Ectodermal cell (in vitro differentiated cells): ENCODE data around the gene MCTP1.
"Not testable (repeated sequence)": the region's sequence is repeated elsewhere in the genome, so short reads cannot be mapped to it uniquely, and the experiment has no call there.

Experiments used
- H3K27ac ChIP-seq: 2 replicates; pipeline ENCODE4 v1.7.0; 2013; ENCODE audit warnings: mild to moderate bottlenecking, low read depth, low read length; ENCODE audit not compliant: insufficient read depth, poor library complexity, severe bottlenecking
- H3K27me3 ChIP-seq: 2 replicates; pipeline ENCODE4 v1.7.0; 2013; ENCODE audit warnings: mild to moderate bottlenecking, low read length; ENCODE audit not compliant: insufficient read depth, control insufficient read depth, poor library complexity, severe bottlenecking
- H3K36me3 ChIP-seq: one replicate; pipeline ENCODE4 v1.7.0; 2013; ENCODE audit warnings: low read length; ENCODE audit not compliant: control insufficient read depth, insufficient read depth
- H3K4me1 ChIP-seq: one replicate; pipeline ENCODE4 v1.7.0; 2013; ENCODE audit warnings: low read length; ENCODE audit not compliant: control insufficient read depth, insufficient read depth
- H3K4me3 ChIP-seq: 2 replicates; pipeline ENCODE4 v1.7.0; 2013; ENCODE audit warnings: low read depth, low read length, control low read depth; ENCODE audit not compliant: insufficient read depth
- H3K9me3 ChIP-seq: 2 replicates; pipeline ENCODE4 v1.7.0; 2013; ENCODE audit warnings: mild to moderate bottlenecking, low read length, moderate library complexity; ENCODE audit not compliant: control insufficient read depth
- WGBS, 2 experiments: methylation state at CpG; one replicate each; pipeline ENCODE4 v1.1.7; 2013; ENCODE audit warnings: missing lambda C conversion rate in 2 of 2; 5-methylcytosine and 5-hydroxymethylcytosine counted together

MCTP1 gene

GRCh38 chr5:95224701-95225459 lies 60.0 kb downstream of the MCTP1 start:
- H3K9me3 ChIP-seq, result no peaks in the 10 kb centered on the region
- no peaks in the 10 kb centered on the region for H3K36me3 ChIP-seq
- H3K27me3 ChIP-seq, result no peaks in the 10 kb centered on the region
- no peak overlapping the region for H3K4me3 ChIP-seq
- no peaks in the 10 kb centered on the region for H3K4me1 ChIP-seq
- no peak overlapping the region for H3K27ac ChIP-seq

GRCh38 chr5:95223566-95224258 lies 61.2 kb downstream of the MCTP1 start:
- WGBS, 2 experiments, result 91 to 96% methylated on average over 2 of the region's 2 CpGs
- Histone ChIP-seq H3K9me3 (no peaks in the 10 kb centered on the region), H3K4me3 (no peak overlapping the region), H3K27me3 (no peaks in the 10 kb centered on the region), H3K4me1 (no peaks in the 10 kb centered on the region), H3K27ac (no peak overlapping the region), H3K36me3 (no peaks in the 10 kb centered on the region)

- H3K27me3 ChIP-seq, result no peaks in the 10 kb centered on the region
- 78 to 96% methylated on average over 2 of the region's 2 CpGs for WGBS, 2 experiments
- no peak overlapping the region for H3K4me3 ChIP-seq
- H3K36me3 ChIP-seq, result no peaks in the 10 kb centered on the region
- no peaks in the 10 kb centered on the region for H3K9me3 ChIP-seq
- H3K27ac ChIP-seq, result no peak overlapping the region
- H3K4me1 ChIP-seq, result no peaks in the 10 kb centered on the region
These were observed 62.1 kb downstream of the MCTP1 start for GRCh38 chr5:95222836-95223235.

GRCh38 chr5:95221234-95221633 lies 63.7 kb downstream of the MCTP1 start:
- H3K4me1 ChIP-seq, result no peaks in the 10 kb centered on the region
- H3K27me3 ChIP-seq, result no peaks in the 10 kb centered on the region
- H3K36me3 ChIP-seq, result no peaks in the 10 kb centered on the region
- no peak overlapping the region for H3K27ac ChIP-seq
- H3K4me3 ChIP-seq, result no peak overlapping the region
- WGBS, 2 experiments, result 93 to 97% methylated on average over 2 of the region's 2 CpGs
- H3K9me3 ChIP-seq, result no peaks in the 10 kb centered on the region

- no peak overlapping the region for H3K4me3 ChIP-seq
- H3K27ac ChIP-seq, result no peak overlapping the region
- H3K9me3 ChIP-seq, result no peaks in the 10 kb centered on the region
- H3K4me1 ChIP-seq, result no peaks in the 10 kb centered on the region
- H3K27me3 ChIP-seq, result no peaks in the 10 kb centered on the region
- 86 to 93% methylated on average over 1 of the region's 1 CpG for WGBS, 2 experiments
- H3K36me3 ChIP-seq, result no peaks in the 10 kb centered on the region
These were observed 64.5 kb downstream of the MCTP1 start for GRCh38 chr5:95220381-95220780.

GRCh38 chr5:95219411-95219810 lies 65.5 kb downstream of the MCTP1 start:
- no peaks in the 10 kb centered on the region for H3K27me3 ChIP-seq
- no peak overlapping the region for H3K27ac ChIP-seq
- no peaks in the 10 kb centered on the region for H3K4me1 ChIP-seq
- no peaks in the 10 kb centered on the region for H3K36me3 ChIP-seq
- 15 to 21% methylated on average over 3 of the region's 3 CpGs for WGBS, 2 experiments
- H3K4me3 ChIP-seq, result no peak overlapping the region
- no peaks in the 10 kb centered on the region for H3K9me3 ChIP-seq

GRCh38 chr5:95217881-95218280 lies 67.0 kb downstream of the MCTP1 start:
- WGBS, 2 experiments, result 79 to 95% methylated on average over 2 of the region's 2 CpGs
- no peak overlapping the region for H3K27ac ChIP-seq
- no peaks in the 10 kb centered on the region for H3K36me3 ChIP-seq
- H3K9me3 ChIP-seq, result no peaks in the 10 kb centered on the region
- H3K4me3 ChIP-seq, result no peak overlapping the region
- H3K4me1 ChIP-seq, result no peaks in the 10 kb centered on the region
- no peaks in the 10 kb centered on the region for H3K27me3 ChIP-seq

- Histone ChIP-seq H3K27ac (no peak overlapping the region), H3K4me3 (no peak overlapping the region), H3K4me1 (no peaks in the 10 kb centered on the region), H3K36me3 (no peaks in the 10 kb centered on the region), H3K9me3 (no peaks in the 10 kb centered on the region), H3K27me3 (no peaks in the 10 kb centered on the region)
- WGBS, 2 experiments, result 92 to 100% methylated on average over 3 of the region's 4 CpGs
These were observed 67.5 kb downstream of the MCTP1 start for GRCh38 chr5:95217351-95217750.

GRCh38 chr5:95216136-95216955 lies 68.5 kb downstream of the MCTP1 start:
- WGBS, 2 experiments, result 80 to 90% methylated on average over 4 of the region's 4 CpGs
- no peak overlapping the region for H3K4me3 ChIP-seq
- no peaks in the 10 kb centered on the region for H3K9me3 ChIP-seq
- H3K27ac ChIP-seq, result no peak overlapping the region
- no peaks in the 10 kb centered on the region for H3K36me3 ChIP-seq
- H3K27me3 ChIP-seq, result no peaks in the 10 kb centered on the region
- H3K4me1 ChIP-seq, result no peaks in the 10 kb centered on the region

GRCh38 chr5:95207811-95208210 lies 77.1 kb downstream of the MCTP1 start:
- not testable (repeated sequence) for H3K9me3 ChIP-seq, H3K4me1 ChIP-seq, H3K27me3 ChIP-seq, H3K36me3 ChIP-seq, H3K27ac ChIP-seq, H3K4me3 ChIP-seq
- WGBS, 2 experiments, result 69 to 74% methylated on average over 5 of the region's 5 CpGs
